HG03469 (cell line): Measurements from ENCODE around the gene DNAJC13.

ENCODE experiments used
- ATAC-seq: cut with Tn5 transposase; IDR thresholded peaks from one replicate; pipeline ENCODE4 v1.9.1; 2021; ENCODE audit warnings: mild to moderate bottlenecking, moderate library complexity, moderate number of reproducible peaks; ENCODE audit not compliant: unreplicated experiment

DNAJC13 gene

GRCh38 chr3:132587401-132587800 is 170.1 kb downstream of the DNAJC13 start:
- no peak for ATAC-seq
